Measurements from ENCODE around the gene PHTF1.

PHTF1 gene

GRCh38 chr1:113759333-113760101 lies at the start of gene PHTF1:
PHTF1 (minus strand) TSS chr1:113759486; CDS start chr1:113758703, 783 bp downstream.
- H2AFZ ChIP-seq (ENCODE audit: low read length): peak within 1 kb of the TSS; percentile 96; the same call in 1 of the 2 replicates
- H3K36me3 ChIP-seq (ENCODE audit: insufficient read depth, low read length): peaks cover 22% of the 10 kb centered on the region
- TF ChIP-seq EZH2 (IDR thresholded peaks at IDR 0.05; ENCODE audit: borderline replicate concordance, low read length): no peak
- TF ChIP-seq CTCF (IDR thresholded peaks at IDR 0.05; ENCODE audit: low read length): no peak
- no peaks in the 10 kb centered on the region for H3K9me3 ChIP-seq (ENCODE audit: low read length)
- peak within 1 kb of the TSS; percentile 85 for H3K4me3 ChIP-seq (ENCODE audit: low read depth, low read length, poor library complexity, severe bottlenecking)
- H4K20me1 ChIP-seq (ENCODE audit: insufficient read depth, low read length): no peaks in the 10 kb centered on the region
- peak within 1 kb of the TSS; percentile 95 for H3K27ac ChIP-seq (ENCODE audit: low read depth, low read length, poor library complexity, severe bottlenecking)
- H3K27me3 ChIP-seq (ENCODE audit: insufficient read depth, low read length): no peaks in the 10 kb centered on the region
- peaks cover 14% of the 10 kb centered on the region; the same call in 1 of the 2 replicates for H3F3A ChIP-seq (ENCODE audit: insufficient read depth, low read length)
- peaks cover 30% of the 10 kb centered on the region for H3K4me1 ChIP-seq (ENCODE audit: insufficient read depth, low read length, severe bottlenecking)
- no peaks in the 10 kb centered on the region for H3K9me2 ChIP-seq (ENCODE audit: low read depth, low read length)
- H3K4me2 ChIP-seq (ENCODE audit: low read length): peak within 1 kb of the TSS; percentile 97
- peak within 1 kb of the TSS; percentile 90 for H3K9ac ChIP-seq (ENCODE audit: low read length)
- peaks cover 17% of the 10 kb centered on the region for H3K79me2 ChIP-seq (ENCODE audit: insufficient read depth, low read length)

DNA sequence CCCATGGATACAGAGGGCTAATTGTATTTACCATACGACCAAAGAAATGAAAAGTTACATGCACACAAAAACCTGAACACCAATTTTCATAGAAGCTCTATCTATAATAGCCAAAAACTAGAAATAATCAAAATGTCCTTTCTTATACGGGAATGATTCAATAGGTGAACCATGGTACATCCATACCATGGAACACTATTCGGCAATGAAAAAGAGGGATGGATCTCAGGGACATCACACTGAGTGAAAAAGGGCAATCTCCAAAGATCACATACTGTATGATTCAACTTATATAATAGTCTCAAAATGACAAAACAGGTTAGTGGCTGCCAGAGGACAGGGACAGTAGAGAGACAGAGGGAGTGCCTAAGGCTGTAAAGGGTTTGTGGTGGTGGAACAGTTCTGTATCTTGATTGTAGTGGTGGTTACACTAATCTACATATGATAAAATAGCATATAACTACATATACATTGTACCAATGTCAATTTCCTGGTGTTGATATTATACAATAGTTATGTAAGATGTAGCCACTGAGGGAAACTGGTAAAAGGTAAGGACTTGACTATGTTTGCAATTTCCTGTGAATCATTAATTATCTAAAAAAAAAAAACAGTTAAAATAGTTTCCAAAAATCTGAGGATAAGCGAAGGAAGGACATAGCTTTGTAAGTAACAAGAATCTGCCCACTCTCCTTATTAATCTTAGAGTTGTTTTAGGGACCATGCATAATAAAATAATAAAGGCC lies 49.3 kb upstream of the PHTF1 start:
- Histone ChIP-seq H3K36me3 (ENCODE audit: insufficient read depth, low read length) (peaks cover 13% of the 10 kb centered on the region), H3K27me3 (ENCODE audit: insufficient read depth, low read length) (no peaks in the 10 kb centered on the region), H3K4me3 (ENCODE audit: low read depth, low read length, poor library complexity, severe bottlenecking) (no peak overlapping the region), H3K4me2 (ENCODE audit: low read length) (peak overlapping the region; percentile 80; the same call in 1 of the 2 replicates), H3K9ac (ENCODE audit: low read length) (no peak overlapping the region), H2AFZ (ENCODE audit: low read length) (no peak overlapping the region), H3F3A (ENCODE audit: insufficient read depth, low read length) (no peaks in the 10 kb centered on the region), H3K4me1 (ENCODE audit: insufficient read depth, low read length, severe bottlenecking) (peaks cover 43% of the 10 kb centered on the region), H3K9me2 (ENCODE audit: low read depth, low read length) (no peaks in the 10 kb centered on the region), H3K27ac (ENCODE audit: low read depth, low read length, poor library complexity, severe bottlenecking) (peak overlapping the region; percentile 11), H4K20me1 (ENCODE audit: insufficient read depth, low read length) (no peaks in the 10 kb centered on the region), H3K79me2 (ENCODE audit: insufficient read depth, low read length) (peaks cover 77% of the 10 kb centered on the region), H3K9me3 (ENCODE audit: low read length) (no peaks in the 10 kb centered on the region)
- TF ChIP-seq CTCF (IDR thresholded peaks at IDR 0.05; ENCODE audit: low read length) (no peak), EZH2 (IDR thresholded peaks at IDR 0.05; ENCODE audit: borderline replicate concordance, low read length) (no peak)

DNA sequence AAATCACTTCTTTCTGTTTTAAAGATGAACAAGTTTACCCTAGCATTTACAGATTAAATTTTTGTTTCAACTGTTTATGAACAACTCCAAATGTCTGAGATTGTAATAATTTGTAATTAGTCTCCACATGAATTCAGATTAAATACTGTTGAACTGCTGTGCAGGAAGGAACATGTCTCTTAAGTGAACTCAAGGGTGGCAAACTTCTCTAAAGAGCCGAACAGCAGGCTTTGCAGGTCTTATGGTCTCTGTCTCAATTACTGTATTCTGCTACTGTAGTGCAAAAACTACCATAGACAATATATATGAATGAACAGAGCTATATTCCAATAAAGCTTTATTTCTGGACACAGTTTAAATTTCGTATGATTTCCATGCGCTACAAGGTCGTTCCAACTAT lies 46.4 kb upstream of the PHTF1 start:
- Histone ChIP-seq H4K20me1 (ENCODE audit: insufficient read depth, low read length) (0 out of 2 replicates have a peak, but pooled peaks cover 3% of the 10 kb centered on the region), H3K4me3 (ENCODE audit: low read depth, low read length, poor library complexity, severe bottlenecking) (no peak overlapping the region), H3K27ac (ENCODE audit: low read depth, low read length, poor library complexity, severe bottlenecking) (no peak overlapping the region), H3K9me2 (ENCODE audit: low read depth, low read length) (no peaks in the 10 kb centered on the region), H3K27me3 (ENCODE audit: insufficient read depth, low read length) (no peaks in the 10 kb centered on the region), H3K9ac (ENCODE audit: low read length) (no peak overlapping the region), H2AFZ (ENCODE audit: low read length) (no peak overlapping the region), H3K4me2 (ENCODE audit: low read length) (0 out of 2 replicates have a peak overlapping the region, but pooled peaks have one; percentile 7), H3K36me3 (ENCODE audit: insufficient read depth, low read length) (peaks cover 13% of the 10 kb centered on the region), H3F3A (ENCODE audit: insufficient read depth, low read length) (no peaks in the 10 kb centered on the region), H3K9me3 (ENCODE audit: low read length) (no peaks in the 10 kb centered on the region; the same call in 1 of the 2 replicates), H3K79me2 (ENCODE audit: insufficient read depth, low read length) (peaks cover 98% of the 10 kb centered on the region), H3K4me1 (ENCODE audit: insufficient read depth, low read length, severe bottlenecking) (peaks cover 32% of the 10 kb centered on the region)
- no peak for TF ChIP-seq CTCF (IDR thresholded peaks at IDR 0.05; ENCODE audit: low read length)

All from OCI-LY1 (cell line).